ENCODE measurements around the gene TTLL10. TPM values are rescaled to one million over a fixed set of nuclear protein-coding genes. Genes with fewer than 3 reads are reported as not detected.
"Not testable (repeated sequence)": the region's sequence is repeated elsewhere in the genome, so short reads cannot be mapped to it uniquely, and the experiment has no call there.

TTLL10 gene
- total RNA-seq, 1 donor from 2014 or later, result 0.22 TPM

- intact Hi-C loops (cut with DNase I), result no loop called here
Observed at GRCh38 chr1:1167841-1168450, 5.7 kb upstream of the TTLL10 start.

GRCh38 chr1:1168451-1169411 is 4.9 kb upstream of the TTLL10 start:
- intact Hi-C loops (cut with DNase I), result no loop called here

More at GRCh38 chr1:1167841-1168450, 5.7 kb upstream of the TTLL10 start:
- no peak for DNase-seq (ENCODE audit: low spot score)

GRCh38 chr1:1169429-1170214 is 4.1 kb upstream of the TTLL10 start:
- intact Hi-C loops (cut with DNase I), result no loop called here
- peak; percentile 71 for DNase-seq (ENCODE audit: low spot score)

More at GRCh38 chr1:1168451-1169411, 4.9 kb upstream of the TTLL10 start:
- DNase-seq (ENCODE audit: low spot score), result no peak

GRCh38 chr1:1170215-1171091 is 3.2 kb upstream of the TTLL10 start:
- intact Hi-C loops (cut with DNase I), result no loop called here
- DNase-seq (ENCODE audit: low spot score), result peak; percentile 22

- no peak for DNase-seq (ENCODE audit: low spot score)
- intact Hi-C loops (cut with DNase I), result no loop called here
Observed at GRCh38 chr1:1171161-1171545, 2.5 kb upstream of the TTLL10 start.

- DNase-seq (ENCODE audit: low spot score), result peak; percentile 74
- intact Hi-C loops (cut with DNase I), result no loop called here
Observed at GRCh38 chr1:1171546-1172340, 1.9 kb upstream of the TTLL10 start.

GRCh38 chr1:1173061-1173792 is 453 bp upstream of the TTLL10 start:
- intact Hi-C loops (cut with DNase I), result no loop called here
- DNase-seq (ENCODE audit: low spot score), result peak; percentile 58

- intact Hi-C loops (cut with DNase I), result no loop called here
- DNase-seq (ENCODE audit: low spot score), result peak; percentile 55
Observed at GRCh38 chr1:1175221-1176062, 1.8 kb downstream of the TTLL10 start.

GRCh38 chr1:1176063-1176761 is 2.5 kb downstream of the TTLL10 start:
- DNase-seq (ENCODE audit: low spot score), result peak; percentile 46
- intact Hi-C loops (cut with DNase I), result not testable (repeated sequence)

GRCh38 chr1:1176931-1177330 is 3.3 kb downstream of the TTLL10 start:
- no peak for DNase-seq (ENCODE audit: low spot score)
- intact Hi-C loops (cut with DNase I), result no loop called here

- peak; percentile 53 for DNase-seq (ENCODE audit: low spot score)
- intact Hi-C loops (cut with DNase I), result no loop called here
Observed at GRCh38 chr1:1177452-1178206, 3.9 kb downstream of the TTLL10 start.

- DNase-seq (ENCODE audit: low spot score), result peak; percentile 44
- intact Hi-C loops (cut with DNase I), result no loop called here
Observed at GRCh38 chr1:1178794-1179331, 5.2 kb downstream of the TTLL10 start.

- intact Hi-C loops (cut with DNase I), result no loop called here
Observed at GRCh38 chr1:1179346-1179982, 5.8 kb downstream of the TTLL10 start.

GRCh38 chr1:1179983-1180861 is 6.5 kb downstream of the TTLL10 start:
- intact Hi-C loops (cut with DNase I), result no loop called here
- no peak for DNase-seq (ENCODE audit: low spot score)

More at GRCh38 chr1:1179346-1179982, 5.8 kb downstream of the TTLL10 start:
- DNase-seq (ENCODE audit: low spot score), result peak; percentile 56
